ENCODE results near the gene ATXN2. TPM values are rescaled to one million over a fixed set of nuclear protein-coding genes. Genes with fewer than 3 reads are reported as not detected.

The ATXN2 gene
- total and polyA plus RNA-seq, 9 of the 15 experiments (the other 6 are each of a cell fraction or from before 2014, with no cell fraction given), result 16.8 to 67.8 (median 29.3) TPM

GRCh38 chr12:111578276-111578970 lies 20.7 kb downstream of the ATXN2 start (continued):
- no peak for TF ChIP-seq MAZ (CRISPR knock-in tag; conservative IDR thresholded peaks at IDR 0.05 in 1 of 2, IDR thresholded peaks at IDR 0.05 in 1 of 2)
- TF ChIP-seq OTX1 (CRISPR knock-in tag; IDR thresholded peaks at IDR 0.05), result no peak
- TF ChIP-seq RBFOX2 (IDR thresholded peaks at IDR 0.05; ENCODE audit: low read depth, low read length), result no peak
- no peak for TF ChIP-seq POLR2AphosphoS2 (IDR thresholded peaks at IDR 0.05; ENCODE audit: low read length)
- no peak for TF ChIP-seq ZNF449 (CRISPR knock-in tag; IDR thresholded peaks at IDR 0.05)
- no peak for TF ChIP-seq ZNF280B (CRISPR knock-in tag; IDR thresholded peaks at IDR 0.05)
- no peak for TF ChIP-seq ZNF212 (CRISPR knock-in tag; IDR thresholded peaks at IDR 0.05)
- TF ChIP-seq NR0B1 (IDR thresholded peaks at IDR 0.05; ENCODE audit: partially characterized antibody), result no peak
- no peak for TF ChIP-seq KLF10 (CRISPR knock-in tag; IDR thresholded peaks at IDR 0.05)
- TF ChIP-seq ZNF444 (CRISPR knock-in tag; IDR thresholded peaks at IDR 0.05), result no peak
- no peak for TF ChIP-seq CCAR2 (IDR thresholded peaks at IDR 0.05; ENCODE audit: low read depth, low read length)
- TF ChIP-seq ELK3 (CRISPR knock-in tag; IDR thresholded peaks at IDR 0.05), result no peak
- TF ChIP-seq ZNF165 (CRISPR knock-in tag; IDR thresholded peaks at IDR 0.05; ENCODE audit: borderline replicate concordance), result no peak
- TF ChIP-seq DMBX1 (CRISPR knock-in tag; IDR thresholded peaks at IDR 0.05; ENCODE audit: borderline replicate concordance), result no peak
- no peak for TF ChIP-seq ZNF408 (CRISPR knock-in tag; IDR thresholded peaks at IDR 0.05; ENCODE audit: low read depth)
- no peak for TF ChIP-seq HIVEP1 (CRISPR knock-in tag; IDR thresholded peaks at IDR 0.05)
- TF ChIP-seq FOXM1 (IDR thresholded peaks at IDR 0.05; ENCODE audit: low read depth), result no peak
- TF ChIP-seq FOXM1 (CRISPR knock-in tag; IDR thresholded peaks at IDR 0.05; ENCODE audit: low read depth), result no peak
- no peak for TF ChIP-seq ZNF134 (CRISPR knock-in tag; conservative IDR thresholded peaks at IDR 0.05)
- no peak for TF ChIP-seq HMBOX1 (IDR thresholded peaks at IDR 0.05)
- TF ChIP-seq POLR2A (conservative IDR thresholded peaks at IDR 0.05), result no peak
- TF ChIP-seq POLR3G (IDR thresholded peaks at IDR 0.05; ENCODE audit: extremely low read depth, insufficient read length, insufficient replicate concordance), result no peak
- TF ChIP-seq EHMT2 (IDR thresholded peaks at IDR 0.05), result no peak
- no peak for TF ChIP-seq EGR1 (conservative IDR thresholded peaks at IDR 0.05)

Data from K562 (cell line).